22Rv1 (cell line): ENCODE results near the gene ZNF724.

Source experiments
- CTCF ChIP-seq: fragments of 450-650 bp; IDR thresholded peaks from 2 replicates; pipeline ENCODE4 v1.5.1; 2017; ENCODE audit warnings: mild to moderate bottlenecking
- ZFX ChIP-seq: fragments of 450-650 bp; IDR thresholded peaks from 2 replicates; pipeline ENCODE4 v1.6.1; 2017; ENCODE audit warnings: antibody characterized with exemption, borderline replicate concordance

DNA sequence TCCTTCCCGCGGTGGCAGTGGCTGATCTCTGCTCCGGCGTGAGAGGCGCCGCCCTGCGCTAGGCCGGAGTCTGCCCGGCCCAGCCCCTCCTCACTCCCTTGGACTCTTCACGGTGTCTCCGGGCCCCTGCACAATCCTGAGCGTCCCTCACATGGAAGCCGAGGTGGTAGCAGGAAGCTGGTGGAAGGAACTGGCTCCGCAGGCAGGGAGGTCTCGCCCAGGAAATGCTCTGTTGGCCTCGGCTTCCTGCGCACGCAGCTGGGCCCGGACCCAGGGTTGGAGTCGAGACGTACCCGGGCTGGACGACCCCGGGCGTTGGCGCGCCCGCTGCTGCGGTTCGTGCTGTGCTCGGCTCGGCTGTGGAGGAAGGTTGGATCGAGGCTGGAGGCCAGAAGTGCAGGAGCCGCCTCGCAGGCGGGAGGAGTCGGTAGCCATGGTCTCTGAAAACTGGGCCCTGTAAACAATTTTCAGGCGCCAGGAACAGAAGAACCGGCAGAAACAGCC is 46.3 kb downstream of the ZNF724 start:
- TF ChIP-seq CTCF (no peak), ZFX (no peak)
